Cerebellar nuclear complex (tissue), 1 donor: Measurements from ENCODE around the gene FAM161B.
"Not testable (repeated sequence)": the region's sequence is repeated elsewhere in the genome, so short reads cannot be mapped to it uniquely, and the experiment has no call there.

Source experiments
- DNase-seq, 2 experiments: peaks; one replicate each; lab custom pipeline; 2025; lab: John Stamatoyannopoulos, UW

FAM161B gene, protein sequence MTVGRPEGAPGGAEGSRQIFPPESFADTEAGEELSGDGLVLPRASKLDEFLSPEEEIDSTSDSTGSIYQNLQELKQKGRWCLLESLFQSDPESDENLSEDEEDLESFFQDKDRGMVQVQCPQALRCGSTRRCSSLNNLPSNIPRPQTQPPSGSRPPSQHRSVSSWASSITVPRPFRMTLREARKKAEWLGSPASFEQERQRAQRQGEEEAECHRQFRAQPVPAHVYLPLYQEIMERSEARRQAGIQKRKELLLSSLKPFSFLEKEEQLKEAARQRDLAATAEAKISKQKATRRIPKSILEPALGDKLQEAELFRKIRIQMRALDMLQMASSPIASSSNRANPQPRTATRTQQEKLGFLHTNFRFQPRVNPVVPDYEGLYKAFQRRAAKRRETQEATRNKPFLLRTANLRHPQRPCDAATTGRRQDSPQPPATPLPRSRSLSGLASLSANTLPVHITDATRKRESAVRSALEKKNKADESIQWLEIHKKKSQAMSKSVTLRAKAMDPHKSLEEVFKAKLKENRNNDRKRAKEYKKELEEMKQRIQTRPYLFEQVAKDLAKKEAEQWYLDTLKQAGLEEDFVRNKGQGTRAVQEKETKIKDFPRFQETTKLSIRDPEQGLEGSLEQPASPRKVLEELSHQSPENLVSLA

DNA sequence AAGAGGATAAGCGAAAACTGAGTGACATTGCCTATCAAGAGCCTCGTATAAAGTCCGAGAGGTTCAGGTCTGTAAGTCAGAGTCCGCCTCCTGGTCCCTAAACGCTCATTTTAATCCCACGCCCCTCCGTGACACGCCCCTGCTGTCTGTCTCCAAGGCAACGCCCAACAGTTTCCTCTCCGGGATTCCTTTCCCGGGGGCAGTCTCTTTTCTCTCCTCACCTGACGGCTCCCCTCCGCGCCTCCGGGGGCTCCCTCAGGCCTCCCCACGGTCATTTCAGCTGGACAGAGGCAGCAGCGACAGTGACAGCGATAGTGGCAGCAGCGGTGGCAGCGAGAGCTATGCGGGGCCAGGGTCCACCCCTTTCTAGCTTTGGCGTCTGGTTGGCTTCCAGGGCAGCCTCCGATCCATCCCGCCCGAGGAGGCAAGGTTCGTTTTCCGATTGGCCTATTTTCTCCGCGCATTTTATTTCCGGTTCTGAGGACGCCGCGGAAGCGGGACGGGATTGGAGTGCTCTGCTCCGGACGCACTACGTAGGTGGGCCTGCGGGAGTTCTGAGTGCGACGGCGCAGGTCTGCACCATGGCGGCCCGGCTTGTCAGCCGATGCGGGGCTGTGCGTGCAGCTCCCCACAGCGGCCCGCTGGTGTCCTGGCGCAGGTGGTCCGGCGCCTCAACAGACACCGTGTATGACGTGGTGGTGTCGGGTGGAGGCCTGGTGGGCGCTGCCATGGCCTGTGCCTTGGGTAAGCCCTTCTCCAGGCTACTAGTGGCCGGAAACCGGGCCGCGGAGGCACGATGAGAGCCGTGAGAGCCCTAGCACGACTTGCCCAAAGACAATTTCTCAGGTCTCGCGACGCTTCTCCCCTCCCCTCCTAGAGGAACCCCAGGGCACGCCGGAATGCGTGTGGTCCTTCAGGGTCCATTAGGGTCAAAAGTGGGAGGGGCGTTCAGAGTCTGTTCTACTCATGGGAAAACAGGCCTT, at the start of gene FAM161B, which contains the start of gene COQ6:
TSS of gene FAM161B (minus strand) at position 343 of the 983 bp plus-strand sequence. CDS start at position 275, 68 bp downstream.
TSS of gene COQ6 (plus strand) at position 551 of the 983 bp plus-strand sequence. CDS start at position 582, 31 bp downstream.
- peak; percentile 78 to 91 for DNase-seq

DNA sequence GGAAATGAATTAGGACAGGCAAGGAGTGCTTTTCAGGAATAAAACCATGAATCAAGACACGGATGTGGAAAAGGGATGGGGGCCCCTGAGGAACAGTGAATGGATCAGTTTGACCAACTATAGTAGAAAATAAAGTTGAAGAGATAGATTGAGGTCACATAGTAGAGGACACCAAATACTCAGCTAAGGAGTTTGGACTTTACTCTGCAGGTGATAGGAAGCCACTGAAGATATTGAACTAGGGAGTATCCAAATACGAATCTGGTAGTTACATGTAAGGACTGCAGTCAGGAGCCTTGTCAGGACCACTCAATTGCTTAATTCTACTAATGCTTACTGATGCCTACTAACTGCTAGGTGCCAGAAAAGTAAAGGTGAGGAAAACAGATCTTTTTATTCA, 48.8 kb upstream of the FAM161B start:
- DNase-seq, result no peak

DNA sequence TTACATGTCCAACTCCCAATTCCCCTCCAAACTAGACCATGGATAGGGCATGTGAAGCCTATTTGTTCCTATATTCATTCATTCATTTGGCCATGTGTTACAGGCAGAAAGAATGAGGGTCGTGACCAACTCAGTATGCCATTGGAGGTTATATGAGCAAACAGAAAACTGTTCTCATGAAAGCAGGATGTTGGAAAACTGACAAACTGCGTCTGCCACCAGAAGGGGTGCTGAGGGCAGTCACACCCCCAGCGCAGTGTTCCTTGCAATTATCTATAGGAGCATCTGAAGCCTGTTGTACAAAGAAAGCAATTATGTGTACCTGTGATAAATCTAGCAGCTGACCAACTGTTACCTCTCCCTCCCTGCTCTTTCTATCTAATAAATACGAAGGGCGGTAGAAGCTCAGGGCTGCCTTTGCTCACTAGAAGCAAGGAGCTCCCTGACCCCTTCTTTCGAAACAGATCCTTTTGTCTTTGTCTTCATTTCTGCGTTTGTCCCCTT, 48.1 kb upstream of the FAM161B start:
- no peak for DNase-seq

DNA sequence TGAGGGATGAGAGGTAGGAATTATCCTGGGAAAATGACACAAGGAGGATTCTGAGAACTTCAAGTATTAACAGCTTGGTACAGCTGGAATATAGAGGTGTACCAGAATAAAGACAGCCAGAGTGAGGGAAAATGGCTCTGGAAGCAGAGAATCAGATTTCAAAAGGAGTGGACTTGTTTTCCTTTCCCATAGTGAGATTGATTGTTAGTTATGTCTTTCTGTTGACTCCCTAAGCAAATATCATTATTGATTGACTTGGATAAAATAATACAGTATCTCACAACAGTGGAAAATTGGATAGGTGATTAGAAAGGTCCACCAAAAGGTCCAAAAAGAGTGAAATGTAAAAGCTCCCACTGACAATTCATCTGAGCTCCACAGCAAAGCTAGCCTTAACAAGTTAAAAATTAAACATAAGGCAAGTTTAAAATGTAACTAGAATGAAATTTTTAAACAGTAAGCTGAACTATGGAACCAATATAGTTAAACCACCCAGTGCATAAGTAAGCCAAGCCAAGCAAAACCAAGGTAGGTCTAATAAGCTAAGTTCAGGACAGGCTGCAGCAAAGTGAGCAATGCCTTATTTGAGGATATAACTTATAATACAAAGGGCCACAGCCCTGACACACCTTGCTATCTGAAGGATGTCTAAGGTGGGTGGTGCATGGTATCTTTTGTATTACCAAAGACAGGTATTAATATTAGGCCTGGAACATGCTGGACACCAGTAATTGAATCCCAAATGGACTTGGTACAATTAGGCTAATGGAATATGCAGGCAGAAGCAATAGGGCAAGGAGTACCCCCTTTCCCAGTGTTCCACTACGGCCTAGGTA, 47.4 kb upstream of the FAM161B start:
- no peak for DNase-seq

DNA sequence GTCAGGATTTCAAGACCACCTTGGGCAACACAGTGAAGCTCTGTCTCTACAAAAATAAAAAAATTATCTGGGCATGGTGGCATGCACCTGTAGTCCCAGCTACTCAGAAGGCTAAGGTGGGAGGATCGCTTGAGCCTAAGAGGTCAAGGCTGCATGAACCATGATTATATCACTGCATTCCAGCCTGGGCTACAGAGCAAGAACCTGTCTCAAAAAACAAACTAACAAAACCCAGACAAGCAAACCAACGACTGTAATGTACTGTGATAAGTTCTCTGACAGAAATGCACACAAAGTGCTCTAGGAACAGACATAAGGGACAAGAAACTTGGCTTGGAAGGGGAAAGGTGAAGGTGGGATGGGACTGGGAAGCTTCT, 46.8 kb upstream of the FAM161B start:
- DNase-seq, result no peak

DNA sequence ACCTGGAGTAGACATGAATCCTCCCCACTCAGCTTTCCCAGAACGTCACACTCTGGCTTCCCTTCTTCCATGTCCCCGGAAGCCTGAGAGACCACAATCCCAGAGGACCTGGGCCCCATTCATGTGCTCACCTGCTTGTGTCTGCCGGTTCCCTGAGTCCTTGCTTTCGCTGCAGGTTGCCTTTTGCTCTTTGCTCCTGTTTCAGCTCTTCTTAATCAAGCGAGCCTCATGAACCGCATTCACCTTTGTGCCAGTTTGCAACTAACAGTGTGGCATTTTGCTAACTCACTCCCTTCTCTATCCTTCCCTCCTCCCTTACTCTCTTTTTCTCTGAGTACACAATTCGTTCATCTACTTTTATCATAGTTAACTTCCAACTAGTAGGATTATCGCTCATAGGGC, 46.1 kb upstream of the FAM161B start:
- no peak for DNase-seq

DNA sequence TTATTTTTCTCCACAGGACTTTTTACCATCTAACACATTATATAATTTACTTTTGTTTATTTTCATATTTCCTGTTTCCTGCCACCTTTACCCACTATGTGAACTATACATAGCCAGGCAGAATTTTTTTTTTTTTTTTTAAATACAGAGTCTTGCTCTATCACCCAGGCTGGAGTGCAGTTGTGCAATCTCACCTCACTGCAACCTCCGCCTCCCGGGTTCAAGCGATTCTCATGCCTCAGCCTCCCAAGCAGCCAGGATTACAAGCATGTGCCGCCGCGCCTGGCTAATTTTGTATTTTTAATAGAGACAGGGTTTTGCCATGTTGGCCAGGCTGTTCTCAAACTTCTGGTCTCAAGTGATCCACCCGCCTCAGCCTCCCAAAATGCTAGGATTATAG, 45.0 kb upstream of the FAM161B start:
- not testable (repeated sequence) for DNase-seq

DNA sequence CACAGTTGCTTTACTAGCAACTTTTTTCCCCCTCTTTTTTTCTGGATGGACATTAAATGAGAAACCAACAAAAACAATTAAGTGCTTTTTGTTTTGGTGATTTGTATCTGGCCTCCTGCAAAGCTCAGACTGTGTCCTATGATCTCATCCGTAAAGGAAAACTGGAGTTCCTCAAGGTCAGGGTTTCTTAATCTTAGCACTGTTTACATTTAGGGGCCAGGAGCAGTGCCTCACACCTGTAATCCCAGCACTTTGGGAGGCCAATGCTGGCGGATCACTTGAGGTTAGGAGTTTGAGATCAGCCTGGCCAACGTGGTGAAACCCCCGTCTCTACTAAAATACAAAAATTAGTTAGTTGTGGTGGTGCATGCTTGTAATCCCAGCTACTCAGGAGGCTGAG, 41.2 kb upstream of the FAM161B start:
- DNase-seq, result no peak

DNA sequence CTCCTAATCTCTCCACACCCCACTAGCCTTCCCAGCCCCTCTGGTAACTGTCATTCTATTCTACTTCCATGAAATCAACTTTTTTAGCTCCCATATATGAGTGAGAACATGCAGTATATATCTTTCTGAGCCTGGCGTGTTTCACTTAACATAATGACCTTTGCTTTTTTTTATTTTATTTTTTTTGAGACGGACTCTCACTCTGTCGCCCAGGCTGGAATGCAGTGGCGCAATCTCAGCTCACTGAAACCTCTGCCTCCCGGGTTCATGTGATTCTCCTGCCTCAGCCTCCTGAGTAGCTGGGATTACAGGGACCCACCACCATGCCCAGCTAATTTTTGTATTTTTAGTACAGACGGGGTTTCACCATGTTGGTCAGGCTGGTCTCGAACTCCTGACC, 38.8 kb upstream of the FAM161B start:
- DNase-seq, result not testable (repeated sequence)

DNA sequence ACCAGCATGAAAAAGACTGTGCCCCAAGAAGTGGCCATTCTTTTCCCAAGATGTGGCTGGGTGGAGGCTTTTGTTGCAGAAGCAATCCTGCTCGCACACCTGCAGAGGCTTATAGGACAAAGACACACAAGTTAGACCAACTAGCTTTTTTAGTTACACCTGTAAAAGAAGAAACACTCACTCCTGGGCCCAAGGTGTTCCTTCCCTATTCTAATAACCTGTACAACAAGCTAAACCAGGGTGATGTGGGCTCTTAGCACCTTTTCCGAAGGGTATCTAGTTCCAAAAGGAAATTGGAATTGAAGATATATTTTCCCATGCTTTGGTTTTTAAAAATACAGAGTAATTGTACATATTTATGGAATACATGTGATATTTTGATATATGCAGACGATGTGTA, 38.2 kb upstream of the FAM161B start:
- DNase-seq, result no peak

DNA sequence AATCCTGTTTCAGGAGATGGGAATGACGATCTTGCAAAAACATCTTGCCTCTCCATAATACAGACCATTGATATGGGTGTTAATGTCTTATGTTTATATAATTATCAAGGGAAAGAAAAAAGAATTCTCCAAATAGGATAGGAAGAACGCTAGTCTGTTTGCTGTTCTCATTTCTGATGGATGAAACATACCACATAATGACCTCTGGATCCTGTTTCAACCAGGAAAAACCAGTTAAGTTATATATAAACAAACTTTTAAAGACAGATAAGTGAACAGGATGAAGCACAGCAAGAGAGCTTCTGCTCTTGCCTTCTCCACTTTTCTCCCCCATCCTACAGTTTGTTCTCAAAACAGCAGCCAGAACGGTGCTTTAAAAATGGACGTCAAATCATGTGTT, 28.0 kb upstream of the FAM161B start:
- DNase-seq, result no peak

DNA sequence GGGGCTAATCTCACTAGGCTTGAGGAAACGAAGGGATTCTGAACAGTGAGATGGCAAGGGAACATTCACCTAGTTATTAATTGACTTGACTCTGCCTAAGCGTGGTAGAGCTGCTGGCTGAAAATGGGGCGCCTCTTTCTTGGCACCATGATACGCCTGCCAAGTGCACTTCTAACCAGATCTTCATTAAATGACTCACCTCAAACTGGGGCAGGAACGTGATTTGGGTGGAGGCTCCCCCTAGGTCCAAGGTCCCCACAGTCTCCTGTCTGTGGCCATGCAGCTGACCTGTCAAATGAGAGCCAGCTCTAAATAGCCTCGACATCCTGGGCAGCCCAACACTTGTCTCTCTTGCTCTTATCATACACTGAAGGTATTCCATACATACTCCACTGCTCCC, 26.2 kb upstream of the FAM161B start:
- no peak for DNase-seq

DNA sequence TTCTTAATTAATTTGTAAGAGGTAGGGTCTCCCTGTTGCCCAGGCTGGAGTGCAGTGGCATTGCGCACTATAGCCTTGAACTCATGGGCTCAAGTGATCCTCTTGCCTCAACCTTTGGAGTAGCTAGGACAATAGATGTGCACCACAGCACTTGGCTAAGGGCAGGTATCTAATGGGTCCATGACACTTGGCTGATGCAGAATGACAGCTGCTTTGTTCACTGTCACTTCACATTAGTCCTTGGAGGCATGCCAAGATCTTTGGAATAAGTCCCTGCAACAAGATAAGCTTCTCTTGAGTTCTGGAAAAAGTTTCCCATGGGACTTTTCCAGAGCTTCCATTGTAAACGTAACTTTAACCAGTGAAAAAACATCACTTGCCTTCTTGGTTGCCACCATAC, 23.6 kb upstream of the FAM161B start:
- no peak for DNase-seq

DNA sequence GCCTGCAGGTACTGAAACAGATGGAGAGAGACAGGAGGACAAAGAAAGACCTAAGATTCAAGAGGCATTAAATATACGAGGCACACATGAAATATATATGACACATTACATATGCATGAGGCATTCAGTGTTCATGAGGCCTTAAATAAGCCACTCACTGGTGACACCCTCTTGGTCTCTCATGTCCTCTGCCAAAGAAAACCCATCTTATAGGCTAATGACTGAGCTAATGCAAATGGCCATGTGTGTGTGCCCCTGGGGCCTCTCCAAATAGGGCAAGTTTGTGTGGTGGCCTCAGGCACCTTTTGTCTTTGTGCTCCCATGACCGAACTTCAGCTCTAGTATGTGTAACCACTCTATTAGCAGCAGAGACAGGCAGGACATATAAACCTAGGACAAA, 19.0 kb upstream of the FAM161B start:
- DNase-seq, result no peak

DNA sequence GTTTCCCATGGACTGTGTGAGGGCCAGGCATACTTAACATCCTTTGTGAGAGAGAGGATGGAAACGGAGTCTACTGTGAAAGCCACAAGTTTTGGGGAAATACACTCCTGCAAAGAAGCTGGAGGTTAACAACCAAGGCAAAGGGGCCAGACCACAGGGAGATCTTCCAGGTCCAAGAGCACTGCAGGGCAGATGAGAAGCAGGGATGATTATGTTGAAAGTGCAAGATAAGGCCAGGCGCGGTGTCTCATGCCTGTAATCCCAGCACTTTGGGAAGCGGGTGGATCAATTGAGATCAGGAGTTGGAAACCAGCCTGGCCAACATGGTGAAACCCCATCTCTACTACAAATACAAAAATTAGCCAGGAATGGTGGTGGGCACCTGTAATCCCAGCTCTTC, 15.3 kb upstream of the FAM161B start:
- DNase-seq, result no peak

DNA sequence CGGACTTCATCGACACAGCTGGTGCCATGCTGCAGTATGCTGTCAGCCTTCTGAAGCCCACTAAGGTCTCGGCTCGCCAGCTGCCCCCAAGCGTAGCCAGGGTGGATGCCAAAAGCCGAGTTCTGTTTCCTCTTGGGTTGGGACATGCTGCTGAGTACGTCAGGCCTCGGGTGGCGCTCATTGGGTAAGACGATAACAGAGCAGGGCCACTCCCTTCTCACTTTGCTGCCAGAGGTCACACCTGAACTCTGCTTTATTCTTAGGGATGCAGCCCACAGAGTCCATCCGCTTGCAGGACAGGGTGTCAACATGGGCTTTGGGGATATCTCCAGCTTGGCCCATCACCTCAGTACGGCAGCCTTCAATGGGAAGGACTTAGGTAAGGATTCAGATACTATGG, 11.3 kb upstream of the FAM161B start:
- DNase-seq, result no peak

DNA sequence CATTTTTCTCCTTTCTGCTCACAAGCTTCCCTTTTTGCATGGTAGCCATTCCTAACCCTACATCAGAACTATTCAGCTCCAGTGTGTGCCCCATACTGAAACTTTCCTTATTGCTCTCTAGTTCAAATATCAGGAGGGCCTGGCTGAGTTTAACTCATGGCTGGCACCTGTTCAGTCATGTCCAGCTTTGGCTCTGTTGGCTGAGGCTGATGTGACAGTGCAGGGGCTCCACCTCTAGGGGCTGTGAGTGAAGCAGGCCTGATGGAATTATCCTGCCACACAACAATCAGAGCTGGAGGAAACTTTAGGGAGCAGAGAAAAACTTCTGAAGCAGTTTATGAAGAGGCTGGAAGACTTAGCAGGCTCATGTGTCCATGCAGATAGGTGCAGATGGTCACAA, 8.7 kb upstream of the FAM161B start:
- no peak for DNase-seq

DNA sequence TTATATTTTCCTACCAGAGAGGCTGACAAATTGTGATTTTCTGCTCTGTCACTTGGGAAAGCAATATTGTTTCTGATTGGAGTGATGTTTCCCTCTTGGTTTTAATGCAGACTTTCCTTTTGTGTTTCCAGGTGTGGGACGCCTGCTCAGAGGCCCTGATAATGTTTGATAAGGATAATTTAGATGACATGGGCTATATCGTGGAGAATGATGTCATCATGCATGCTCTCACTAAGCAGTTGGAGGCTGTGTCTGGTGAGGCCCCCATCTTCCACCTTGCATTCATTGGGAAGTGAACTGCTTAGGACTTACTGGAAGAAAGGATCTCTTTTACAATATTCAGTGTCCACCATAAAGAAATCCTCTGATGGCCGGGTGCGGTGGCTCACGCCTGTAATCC, 5.8 kb upstream of the FAM161B start:
- DNase-seq, result no peak

DNA sequence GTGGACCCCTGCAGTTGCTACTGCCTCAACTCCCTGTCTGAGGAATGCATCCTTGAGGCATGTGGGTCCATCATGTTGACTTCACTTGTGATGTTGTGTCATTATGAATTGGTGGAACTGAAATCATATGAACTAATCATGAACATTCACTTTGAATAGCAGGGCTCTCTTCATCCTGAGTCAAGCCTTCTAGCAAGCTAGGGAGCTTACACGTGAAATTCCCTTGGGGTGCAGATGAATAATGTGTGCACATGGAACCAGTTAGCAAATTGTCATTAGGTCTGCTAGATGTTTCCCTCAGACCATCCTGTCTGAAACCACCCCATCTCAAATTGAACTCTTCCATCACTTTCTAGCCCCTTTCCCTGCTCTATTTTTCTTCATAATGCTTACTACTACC, 3.8 kb upstream of the FAM161B start:
- no peak for DNase-seq

DNA sequence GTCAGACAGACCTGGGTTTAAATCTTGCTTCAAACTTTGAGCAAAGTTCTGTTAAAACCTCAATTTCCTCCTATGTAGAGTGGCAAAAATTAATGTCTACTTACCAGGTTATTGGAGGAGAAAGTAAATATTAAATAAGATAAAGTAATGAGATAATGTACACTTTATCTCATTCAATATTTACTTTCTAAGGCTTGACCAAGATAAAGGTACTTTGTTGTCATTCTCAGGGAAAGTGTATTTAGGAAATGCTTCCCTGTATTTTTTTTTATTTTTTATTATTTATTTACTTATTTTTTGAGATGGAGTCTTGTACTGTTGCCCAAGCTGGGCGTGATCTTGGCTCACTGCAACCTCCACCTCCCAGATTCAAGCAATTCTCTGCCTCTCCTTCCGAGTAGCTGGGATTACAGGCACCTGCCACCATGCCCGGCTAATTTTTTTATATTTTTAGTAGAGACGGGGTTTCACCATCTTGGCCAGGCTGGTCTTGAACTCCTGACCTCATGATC, 4.7 kb downstream of the FAM161B start:
- DNase-seq, result no peak
